Effector CD8-positive, alpha-beta T cell (primary cell): Measurements from ENCODE around the gene TBPL2.
"Not testable (repeated sequence)": the region's sequence is repeated elsewhere in the genome, so short reads cannot be mapped to it uniquely, and the experiment has no call there.

ENCODE experiments used
- DNase-seq: peaks from one replicate; lab custom pipeline; 2025; lab: John Stamatoyannopoulos, UW

TBPL2 gene

GRCh38 chr14:55404173-55404854 lies 36.1 kb downstream of the TBPL2 start:
- DNase-seq, result no peak

GRCh38 chr14:55401751-55402150 lies 38.7 kb downstream of the TBPL2 start:
- no peak for DNase-seq

- DNase-seq, result no peak
Observed at GRCh38 chr14:55399852-55400251, 40.6 kb downstream of the TBPL2 start.

- no peak for DNase-seq
Observed at GRCh38 chr14:55399183-55399582, 41.2 kb downstream of the TBPL2 start.

- DNase-seq, result no peak
Observed at GRCh38 chr14:55398679-55399078, 41.7 kb downstream of the TBPL2 start.

GRCh38 chr14:55389330-55389729 lies 51.1 kb downstream of the TBPL2 start:
- DNase-seq, result no peak

GRCh38 chr14:55388160-55388559 lies 52.3 kb downstream of the TBPL2 start:
- DNase-seq, result no peak

GRCh38 chr14:55387121-55387520 lies 53.3 kb downstream of the TBPL2 start:
- no peak for DNase-seq

GRCh38 chr14:55386037-55386808 lies 54.2 kb downstream of the TBPL2 start:
- no peak for DNase-seq

GRCh38 chr14:55384536-55384935 lies 55.9 kb downstream of the TBPL2 start:
- DNase-seq, result no peak

GRCh38 chr14:55383541-55384140 lies 56.8 kb downstream of the TBPL2 start:
- no peak for DNase-seq

- not testable (repeated sequence) for DNase-seq
Observed at GRCh38 chr14:55383056-55383466, 57.4 kb downstream of the TBPL2 start.

GRCh38 chr14:55382483-55382882 lies 57.9 kb downstream of the TBPL2 start:
- no peak for DNase-seq

- DNase-seq, result no peak
Observed at GRCh38 chr14:55381561-55381960, 58.9 kb downstream of the TBPL2 start.

GRCh38 chr14:55381040-55381439 lies 59.4 kb downstream of the TBPL2 start:
- DNase-seq, result no peak

GRCh38 chr14:55377236-55377635 lies 63.2 kb downstream of the TBPL2 start:
- DNase-seq, result no peak

GRCh38 chr14:55374771-55375170 lies 65.6 kb downstream of the TBPL2 start:
- DNase-seq, result no peak

GRCh38 chr14:55373784-55374705 lies 66.4 kb downstream of the TBPL2 start:
- no peak for DNase-seq

- DNase-seq, result no peak
Observed at GRCh38 chr14:55372825-55373224, 67.6 kb downstream of the TBPL2 start.

- DNase-seq, result no peak
Observed at GRCh38 chr14:55372423-55372822, 68.0 kb downstream of the TBPL2 start.

- no peak for DNase-seq
Observed at GRCh38 chr14:55370883-55371455, 69.4 kb downstream of the TBPL2 start.

GRCh38 chr14:55366271-55366670 lies 74.1 kb downstream of the TBPL2 start:
- no peak for DNase-seq
